Endothelial cell of umbilical vein (primary cell): ENCODE measurements around the gene CLEC4A.

Experiments used
- EZH2 ChIP-seq: IDR thresholded peaks from 2 replicates; pipeline ENCODE4 v1.6.1; 2012; ENCODE audit warnings: borderline replicate concordance, low read depth, mild to moderate bottlenecking, moderate library complexity, low read length, inconsistent platforms; ENCODE audit not compliant: severe bottlenecking
- FOS ChIP-seq: IDR thresholded peaks from 2 replicates; pipeline ENCODE4 v1.6.1; 2011; ENCODE audit warnings: mild to moderate bottlenecking, low read length, moderate library complexity, borderline replicate concordance; ENCODE audit not compliant: insufficient read depth
- POLR2A ChIP-seq: IDR thresholded peaks from 2 replicates; pipeline ENCODE4 v1.6.1; 2012; ENCODE audit warnings: low read depth, mild to moderate bottlenecking, control low read depth, low read length
- POLR2AphosphoS5 ChIP-seq: IDR thresholded peaks from 2 replicates; pipeline ENCODE4 v1.6.1; 2012; ENCODE audit warnings: low read depth, mild to moderate bottlenecking, control low read depth, low read length, moderate library complexity; ENCODE audit not compliant: insufficient read depth
- TF ChIP-seq, protein P1 (sequence below), 2 donors: IDR thresholded peaks; 1 replicate in 1 of 2; 2 replicates in 1 of 2; pipeline ENCODE4 v1.5.1; 2011; ENCODE audit warnings: low read length in 2 of 2, mild to moderate bottlenecking in 2 of 2, moderate library complexity in 2 of 2, control low read depth in 1 of 2, inconsistent platforms in 1 of 2, low read depth in 1 of 2; ENCODE audit not compliant: insufficient read depth in 1 of 2; ENCODE audit errors: extremely low read depth in 1 of 2
- TF ChIP-seq, protein P2 (sequence below): IDR thresholded peaks from 2 replicates; pipeline ENCODE4 v1.6.1; 2011; ENCODE audit not compliant: insufficient read depth, insufficient read length

GRCh38 chr12:8093291-8093690 lies 30.1 kb upstream of the CLEC4A start:
- TF ChIP-seq POLR2A (no peak), EZH2 (no peak), FOS (no peak), POLR2AphosphoS5 (no peak)
- TF ChIP-seq, protein P1, sequence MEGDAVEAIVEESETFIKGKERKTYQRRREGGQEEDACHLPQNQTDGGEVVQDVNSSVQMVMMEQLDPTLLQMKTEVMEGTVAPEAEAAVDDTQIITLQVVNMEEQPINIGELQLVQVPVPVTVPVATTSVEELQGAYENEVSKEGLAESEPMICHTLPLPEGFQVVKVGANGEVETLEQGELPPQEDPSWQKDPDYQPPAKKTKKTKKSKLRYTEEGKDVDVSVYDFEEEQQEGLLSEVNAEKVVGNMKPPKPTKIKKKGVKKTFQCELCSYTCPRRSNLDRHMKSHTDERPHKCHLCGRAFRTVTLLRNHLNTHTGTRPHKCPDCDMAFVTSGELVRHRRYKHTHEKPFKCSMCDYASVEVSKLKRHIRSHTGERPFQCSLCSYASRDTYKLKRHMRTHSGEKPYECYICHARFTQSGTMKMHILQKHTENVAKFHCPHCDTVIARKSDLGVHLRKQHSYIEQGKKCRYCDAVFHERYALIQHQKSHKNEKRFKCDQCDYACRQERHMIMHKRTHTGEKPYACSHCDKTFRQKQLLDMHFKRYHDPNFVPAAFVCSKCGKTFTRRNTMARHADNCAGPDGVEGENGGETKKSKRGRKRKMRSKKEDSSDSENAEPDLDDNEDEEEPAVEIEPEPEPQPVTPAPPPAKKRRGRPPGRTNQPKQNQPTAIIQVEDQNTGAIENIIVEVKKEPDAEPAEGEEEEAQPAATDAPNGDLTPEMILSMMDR (IDR thresholded peaks at IDR 0.05; ENCODE audit: extremely low read depth in 1 of 2, insufficient read depth in 1 of 2, low read depth in 1 of 2, low read length in 2 of 2) = no peak
- TF ChIP-seq, protein P2, sequence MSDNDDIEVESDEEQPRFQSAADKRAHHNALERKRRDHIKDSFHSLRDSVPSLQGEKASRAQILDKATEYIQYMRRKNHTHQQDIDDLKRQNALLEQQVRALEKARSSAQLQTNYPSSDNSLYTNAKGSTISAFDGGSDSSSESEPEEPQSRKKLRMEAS = no peak
